Liver (tissue), 9 donors: ENCODE data around the gene MLEC. TPM values are rescaled to one million over a fixed set of nuclear protein-coding genes. Genes with fewer than 3 reads are reported as not detected.

Source experiments
- DNase-seq: peaks from one replicate; pipeline ENCODE4 v3.0.0-alpha.2; 2017; ENCODE audit warnings: low spot score
- H3K27ac ChIP-seq, 2 donors: one replicate each; pipeline ENCODE4 v1.7.0; 2013; ENCODE audit warnings: inconsistent platforms in 2 of 2, low read length in 2 of 2, control low read depth in 1 of 2, low read depth in 1 of 2, mild to moderate bottlenecking in 1 of 2
- H3K27me3 ChIP-seq, 4 donors: one replicate each; pipeline versions ENCODE4 v1.6.1 to v1.7.0; 2013; ENCODE audit warnings: low read length in 3 of 4, inconsistent platforms in 1 of 4, mild to moderate bottlenecking in 1 of 4, moderate library complexity in 1 of 4; ENCODE audit not compliant: control insufficient read depth in 4 of 4, insufficient read depth in 4 of 4
- H3K36me3 ChIP-seq, 4 donors: one replicate each; pipeline versions ENCODE4 v1.6.1 to v1.7.0; 2013; ENCODE audit warnings: low read length in 3 of 4, mild to moderate bottlenecking in 3 of 4, low read depth in 1 of 4, moderate library complexity in 1 of 4; ENCODE audit not compliant: control insufficient read depth in 4 of 4, insufficient read depth in 3 of 4
- H3K4me1 ChIP-seq, 4 donors: one replicate each; pipeline versions ENCODE4 v1.6.1 to v1.7.0; 2013; ENCODE audit warnings: low read length in 3 of 4, mild to moderate bottlenecking in 3 of 4, moderate library complexity in 1 of 4; ENCODE audit not compliant: control insufficient read depth in 4 of 4, insufficient read depth in 4 of 4
- H3K4me3 ChIP-seq, 3 donors: one replicate each; pipeline versions ENCODE4 v1.6.1 to v1.7.0; 2013; ENCODE audit warnings: low read length in 3 of 3, control low read depth in 1 of 3, low read depth in 1 of 3, mild to moderate bottlenecking in 1 of 3
- H3K9ac ChIP-seq, 2 donors: one replicate each; pipeline ENCODE4 v1.7.0; 2013; ENCODE audit warnings: low read length in 2 of 2, mild to moderate bottlenecking in 2 of 2, moderate library complexity in 2 of 2, control low read depth in 1 of 2, low read depth in 1 of 2
- H3K9me3 ChIP-seq, 4 donors: one replicate each; pipeline versions ENCODE4 v1.6.1 to v1.7.0; 2013; ENCODE audit warnings: low read length in 3 of 4; ENCODE audit not compliant: control insufficient read depth in 4 of 4
- EGR1 ChIP-seq, 2 donors: IDR thresholded peaks; 2 replicates each; pipeline ENCODE4 v1.6.1; 2016 to 2018; ENCODE audit warnings: antibody characterized with exemption in 2 of 2, low read depth in 2 of 2
- FOXA1 ChIP-seq: IDR thresholded peaks from 2 replicates; pipeline ENCODE4 v1.6.1; 2016; ENCODE audit warnings: antibody characterized with exemption
- FOXA2 ChIP-seq: IDR thresholded peaks from 2 replicates; pipeline ENCODE4 v1.6.1; 2016; ENCODE audit warnings: antibody characterized with exemption
- GABPA ChIP-seq, 2 donors: IDR thresholded peaks in 1 of 2; conservative IDR thresholded peaks in 1 of 2; 2 replicates each; pipeline ENCODE4 v1.6.1; 2016; ENCODE audit warnings: antibody characterized with exemption in 2 of 2, mild to moderate bottlenecking in 1 of 2, moderate library complexity in 1 of 2
- HNF4A ChIP-seq, 2 donors: conservative IDR thresholded peaks; 2 replicates each; pipeline ENCODE4 v1.6.1; 2016; ENCODE audit warnings: antibody characterized with exemption in 2 of 2, mild to moderate bottlenecking in 2 of 2
- HNF4G ChIP-seq: IDR thresholded peaks from 2 replicates; pipeline ENCODE4 v1.6.1; 2016; ENCODE audit warnings: antibody characterized with exemption
- JUND ChIP-seq, 2 donors: IDR thresholded peaks; 2 replicates each; pipeline ENCODE4 v1.6.1; 2016; ENCODE audit warnings: antibody characterized with exemption in 2 of 2
- NR2F2 ChIP-seq: IDR thresholded peaks from 2 replicates; pipeline ENCODE4 v1.6.1; 2016; ENCODE audit warnings: antibody characterized with exemption
- RAD21 ChIP-seq, 2 donors: IDR thresholded peaks; 2 replicates each; pipeline ENCODE4 v1.6.1; 2016; ENCODE audit warnings: antibody characterized with exemption in 2 of 2, mild to moderate bottlenecking in 2 of 2
- RXRA ChIP-seq, 2 donors: IDR thresholded peaks; 2 replicates each; pipeline ENCODE4 v1.6.1; 2017 to 2018; ENCODE audit warnings: antibody characterized with exemption in 2 of 2, mild to moderate bottlenecking in 1 of 2
- SP1 ChIP-seq: IDR thresholded peaks from 2 replicates; pipeline ENCODE4 v1.6.1; 2018; ENCODE audit warnings: antibody characterized with exemption, mild to moderate bottlenecking
- TAF1 ChIP-seq: conservative IDR thresholded peaks from 2 replicates; pipeline ENCODE4 v1.6.1; 2016; ENCODE audit warnings: antibody characterized with exemption, mild to moderate bottlenecking
- YY1 ChIP-seq: IDR thresholded peaks from 2 replicates; pipeline ENCODE4 v1.6.1; 2016; ENCODE audit warnings: antibody characterized with exemption, mild to moderate bottlenecking
- WGBS: extraction: QIAGEN DNeasy Blood & Tissue Kit; methylation state at CpG from one replicate; pipeline ENCODE4 v1.1.7; 2013; 5-methylcytosine and 5-hydroxymethylcytosine counted together
- polyA plus RNA-seq, 2 donors: library from polyadenylated mRNA; stranded (reverse) in 1 of 2; unstranded in 1 of 2; fragments of 200-250 nt in 1 of 2; fragments of >200 nt in 1 of 2; fragmentation: Nextera tagmentation in 1 of 2; extraction: Ambion mirVana in 1 of 2; gene quantifications; one replicate each; pipeline versions ENCODE4 v1.2.1 to v1.2.3, GENCODE V29; 2013 to 2015
- total RNA-seq, 2 donors: library from RNA; depleted of rRNA; stranded (reverse); fragments of >200 nt; gene quantifications; one replicate each; pipeline ENCODE4 v1.2.3, GENCODE V29; 2014
- TF ChIP-seq, protein P1 (sequence below): IDR thresholded peaks from 2 replicates; pipeline ENCODE4 v1.6.1; 2016; ENCODE audit warnings: antibody characterized with exemption
- TF ChIP-seq, protein P2 (sequence below): IDR thresholded peaks from 2 replicates; pipeline ENCODE4 v1.6.1; 2016; ENCODE audit warnings: antibody characterized with exemption
- TF ChIP-seq, protein P3 (sequence below): IDR thresholded peaks from 2 replicates; pipeline ENCODE4 v1.6.1; 2016; ENCODE audit warnings: antibody characterized with exemption
- TF ChIP-seq, protein P4 (sequence below): IDR thresholded peaks from 2 replicates; pipeline ENCODE4 v1.6.1; 2016; ENCODE audit warnings: antibody characterized with exemption, mild to moderate bottlenecking
- donor health status: healthy.
- donor health status: healthy.
- donor health status: healthy.
- donor health status: healthy.
- donor health status: healthy.

MLEC gene
- total and polyA plus RNA-seq, 4 donors = 61.4 to 170 (median 115) TPM

DNA sequence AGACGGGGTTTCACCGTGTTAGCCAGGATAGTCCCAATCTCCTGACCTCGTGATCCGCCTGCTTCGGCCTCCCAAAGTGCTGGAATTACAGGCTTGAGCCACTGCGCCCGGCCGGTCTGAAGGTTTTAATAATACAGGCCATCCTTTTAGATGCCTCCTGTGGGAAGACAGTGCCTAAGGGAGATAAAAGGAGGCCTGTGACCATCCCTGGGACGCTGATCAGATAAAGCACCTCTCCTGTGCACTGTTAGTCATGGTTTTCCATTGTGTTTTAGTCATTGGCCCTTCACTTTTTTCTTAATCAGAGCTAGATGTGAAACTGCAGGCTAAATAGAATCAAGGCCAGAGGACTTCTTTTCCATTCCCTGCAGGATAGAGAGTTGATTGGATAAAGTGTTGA, 31.1 kb downstream of the MLEC start:
- H3K9me3 ChIP-seq = no peaks in the 10 kb centered on the region
- 96% methylated on average over 9 of the region's 9 CpGs for WGBS
- H3K27ac ChIP-seq = peak overlapping the region in 1 of 2 donors; percentile 77
- no peak for DNase-seq
- H3K9ac ChIP-seq = no peak overlapping the region
- peaks cover 9 to 36% (median 26%) of the 10 kb centered on the region in 4 donors for H3K36me3 ChIP-seq
- H3K4me3 ChIP-seq = no peak overlapping the region
- H3K4me1 ChIP-seq = peaks cover 6 to 45% (median 34%) of the 10 kb centered on the region in 4 donors
- TF ChIP-seq, protein P1, sequence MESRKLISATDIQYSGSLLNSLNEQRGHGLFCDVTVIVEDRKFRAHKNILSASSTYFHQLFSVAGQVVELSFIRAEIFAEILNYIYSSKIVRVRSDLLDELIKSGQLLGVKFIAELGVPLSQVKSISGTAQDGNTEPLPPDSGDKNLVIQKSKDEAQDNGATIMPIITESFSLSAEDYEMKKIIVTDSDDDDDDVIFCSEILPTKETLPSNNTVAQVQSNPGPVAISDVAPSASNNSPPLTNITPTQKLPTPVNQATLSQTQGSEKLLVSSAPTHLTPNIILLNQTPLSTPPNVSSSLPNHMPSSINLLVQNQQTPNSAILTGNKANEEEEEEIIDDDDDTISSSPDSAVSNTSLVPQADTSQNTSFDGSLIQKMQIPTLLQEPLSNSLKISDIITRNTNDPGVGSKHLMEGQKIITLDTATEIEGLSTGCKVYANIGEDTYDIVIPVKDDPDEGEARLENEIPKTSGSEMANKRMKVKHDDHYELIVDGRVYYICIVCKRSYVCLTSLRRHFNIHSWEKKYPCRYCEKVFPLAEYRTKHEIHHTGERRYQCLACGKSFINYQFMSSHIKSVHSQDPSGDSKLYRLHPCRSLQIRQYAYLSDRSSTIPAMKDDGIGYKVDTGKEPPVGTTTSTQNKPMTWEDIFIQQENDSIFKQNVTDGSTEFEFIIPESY = no peak
- TF ChIP-seq TAF1 = no peak
- TF ChIP-seq, protein P2, sequence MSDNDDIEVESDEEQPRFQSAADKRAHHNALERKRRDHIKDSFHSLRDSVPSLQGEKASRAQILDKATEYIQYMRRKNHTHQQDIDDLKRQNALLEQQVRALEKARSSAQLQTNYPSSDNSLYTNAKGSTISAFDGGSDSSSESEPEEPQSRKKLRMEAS = no peak
- TF ChIP-seq HNF4A (conservative IDR thresholded peaks at IDR 0.05) = no peak
- TF ChIP-seq, protein P3, sequence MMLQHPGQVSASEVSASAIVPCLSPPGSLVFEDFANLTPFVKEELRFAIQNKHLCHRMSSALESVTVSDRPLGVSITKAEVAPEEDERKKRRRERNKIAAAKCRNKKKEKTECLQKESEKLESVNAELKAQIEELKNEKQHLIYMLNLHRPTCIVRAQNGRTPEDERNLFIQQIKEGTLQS = no peak
- TF ChIP-seq RXRA (IDR thresholded peaks at IDR 0.05) = no peak
- TF ChIP-seq HNF4G = no peak
- TF ChIP-seq RAD21 (IDR thresholded peaks at IDR 0.05) = no peak
- TF ChIP-seq, protein P4, sequence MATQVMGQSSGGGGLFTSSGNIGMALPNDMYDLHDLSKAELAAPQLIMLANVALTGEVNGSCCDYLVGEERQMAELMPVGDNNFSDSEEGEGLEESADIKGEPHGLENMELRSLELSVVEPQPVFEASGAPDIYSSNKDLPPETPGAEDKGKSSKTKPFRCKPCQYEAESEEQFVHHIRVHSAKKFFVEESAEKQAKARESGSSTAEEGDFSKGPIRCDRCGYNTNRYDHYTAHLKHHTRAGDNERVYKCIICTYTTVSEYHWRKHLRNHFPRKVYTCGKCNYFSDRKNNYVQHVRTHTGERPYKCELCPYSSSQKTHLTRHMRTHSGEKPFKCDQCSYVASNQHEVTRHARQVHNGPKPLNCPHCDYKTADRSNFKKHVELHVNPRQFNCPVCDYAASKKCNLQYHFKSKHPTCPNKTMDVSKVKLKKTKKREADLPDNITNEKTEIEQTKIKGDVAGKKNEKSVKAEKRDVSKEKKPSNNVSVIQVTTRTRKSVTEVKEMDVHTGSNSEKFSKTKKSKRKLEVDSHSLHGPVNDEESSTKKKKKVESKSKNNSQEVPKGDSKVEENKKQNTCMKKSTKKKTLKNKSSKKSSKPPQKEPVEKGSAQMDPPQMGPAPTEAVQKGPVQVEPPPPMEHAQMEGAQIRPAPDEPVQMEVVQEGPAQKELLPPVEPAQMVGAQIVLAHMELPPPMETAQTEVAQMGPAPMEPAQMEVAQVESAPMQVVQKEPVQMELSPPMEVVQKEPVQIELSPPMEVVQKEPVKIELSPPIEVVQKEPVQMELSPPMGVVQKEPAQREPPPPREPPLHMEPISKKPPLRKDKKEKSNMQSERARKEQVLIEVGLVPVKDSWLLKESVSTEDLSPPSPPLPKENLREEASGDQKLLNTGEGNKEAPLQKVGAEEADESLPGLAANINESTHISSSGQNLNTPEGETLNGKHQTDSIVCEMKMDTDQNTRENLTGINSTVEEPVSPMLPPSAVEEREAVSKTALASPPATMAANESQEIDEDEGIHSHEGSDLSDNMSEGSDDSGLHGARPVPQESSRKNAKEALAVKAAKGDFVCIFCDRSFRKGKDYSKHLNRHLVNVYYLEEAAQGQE = no peak
- TF ChIP-seq FOXA2 = no peak
- TF ChIP-seq YY1 = no peak
- no peak for TF ChIP-seq JUND (IDR thresholded peaks at IDR 0.05)
- no peak for TF ChIP-seq FOXA1
- no peak for TF ChIP-seq EGR1 (IDR thresholded peaks at IDR 0.05; ENCODE audit: low read depth in 2 of 2)
- no peak for TF ChIP-seq SP1
- no peak for TF ChIP-seq NR2F2
- no peaks in the 10 kb centered on the region for H3K27me3 ChIP-seq

DNA sequence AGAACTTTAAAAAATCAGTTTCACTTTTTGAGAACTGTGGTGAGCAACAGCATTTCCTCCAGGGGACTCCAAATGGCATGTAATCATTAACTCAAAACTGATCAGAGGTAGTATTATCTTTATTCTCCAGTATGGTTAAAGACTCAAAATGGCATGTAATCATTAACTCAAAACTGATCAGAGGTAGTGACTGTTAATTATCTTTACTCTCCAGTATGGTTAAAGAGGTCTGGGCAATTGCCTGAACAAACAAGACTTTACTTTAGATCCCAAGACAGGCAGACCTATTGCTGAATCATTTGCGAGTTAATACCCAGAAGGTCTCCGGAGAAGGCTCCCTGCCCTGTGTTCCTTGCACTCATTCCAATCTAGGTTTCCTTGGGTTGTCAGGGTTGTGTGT, 32.1 kb downstream of the MLEC start:
- H3K4me3 ChIP-seq = no peak overlapping the region
- peaks cover 6 to 34% (median 23%) of the 10 kb centered on the region in 4 donors for H3K36me3 ChIP-seq
- H3K27me3 ChIP-seq = no peaks in the 10 kb centered on the region
- H3K9ac ChIP-seq = no peak overlapping the region
- H3K4me1 ChIP-seq = peaks cover 6 to 47% (median 34%) of the 10 kb centered on the region in 4 donors
- H3K9me3 ChIP-seq = no peaks in the 10 kb centered on the region
- no peak for DNase-seq
- H3K27ac ChIP-seq = peak overlapping the region; percentile 47 to 77
- WGBS = 41% methylated on average over 2 of the region's 2 CpGs
- TF ChIP-seq RAD21 (IDR thresholded peaks at IDR 0.05) (no peak), NR2F2 (no peak), YY1 (no peak), RXRA (IDR thresholded peaks at IDR 0.05) (peak; percentile 45 to 53), GABPA (IDR thresholded peaks at IDR 0.05 in 1 of 2, conservative IDR thresholded peaks at IDR 0.05 in 1 of 2) (no peak), HNF4A (conservative IDR thresholded peaks at IDR 0.05) (peak in 1 of 2 donors; percentile 39), SP1 (peak; percentile 58), FOXA1 (no peak)
- TF ChIP-seq, protein P2 = no peak
- TF ChIP-seq, protein P3 = no peak
- TF ChIP-seq, protein P1 = no peak
